CD4-positive, CD25-positive, alpha-beta regulatory T cell (primary cell): ENCODE results near the gene RANBP2. TPM values are rescaled to one million over a fixed set of nuclear protein-coding genes. Genes with fewer than 3 reads are reported as not detected.
"Not testable (repeated sequence)": the region's sequence is repeated elsewhere in the genome, so short reads cannot be mapped to it uniquely, and the experiment has no call there.

Experiments used
- ATAC-seq, 2 donors: fragments of 150-1000 bp; cut with Tn5 transposase; one replicate each; pipeline ENCODE4 v1.10.0; 2021; ENCODE audit warnings: low read depth in 2 of 2, moderate number of reproducible peaks in 2 of 2, moderate library complexity in 1 of 2
- DNase-seq, 3 donors: peaks; one replicate each; pipeline versions ENCODE4 v3.0.0 to v3.0.0-alpha.2; 2012 to 2022; ENCODE audit warnings: mixed read lengths in 1 of 3
- H3K27ac ChIP-seq: one replicate; pipeline ENCODE4 v1.7.0; 2013; ENCODE audit warnings: mild to moderate bottlenecking, low read length; ENCODE audit not compliant: insufficient read depth, poor library complexity, severe bottlenecking
- H3K27me3 ChIP-seq: one replicate; pipeline ENCODE4 v1.7.0; 2013; ENCODE audit warnings: low read length; ENCODE audit not compliant: control insufficient read depth, insufficient read depth
- H3K36me3 ChIP-seq: one replicate; pipeline ENCODE4 v1.7.0; 2013; ENCODE audit warnings: mild to moderate bottlenecking, low read length, moderate library complexity; ENCODE audit not compliant: control insufficient read depth, insufficient read depth
- H3K4me1 ChIP-seq: 2 replicates; pipeline ENCODE4 v1.7.0; 2013; ENCODE audit warnings: mild to moderate bottlenecking, low read length; ENCODE audit not compliant: insufficient read depth, control insufficient read depth, poor library complexity, severe bottlenecking
- H3K4me3 ChIP-seq: one replicate; pipeline ENCODE4 v1.7.0; 2013; ENCODE audit warnings: low read depth, mild to moderate bottlenecking, low read length, moderate library complexity
- H3K9me3 ChIP-seq, 2 experiments: 1 replicate in 1 of 2; 2 replicates in 1 of 2; pipeline ENCODE4 v1.7.0; 2013; ENCODE audit warnings: low read length in 2 of 2, mild to moderate bottlenecking in 1 of 2, moderate library complexity in 1 of 2; ENCODE audit not compliant: control insufficient read depth in 2 of 2
- H3K27ac Mint-ChIP-seq, 3 donors: one replicate each; pipeline ENCODE4 v1.8.0; 2020 to 2022; ENCODE audit warnings: mild to moderate bottlenecking in 3 of 3, mixed read lengths in 3 of 3, moderate library complexity in 2 of 3
- H3K27me3 Mint-ChIP-seq: one replicate; pipeline ENCODE4 v1.8.0; 2022; ENCODE audit warnings: mild to moderate bottlenecking, mixed read lengths
- H3K36me3 Mint-ChIP-seq: one replicate; pipeline ENCODE4 v1.8.0; 2020; ENCODE audit warnings: mixed read lengths
- H3K4me1 Mint-ChIP-seq, 4 donors: one replicate each; pipeline ENCODE4 v1.8.0; 2020 to 2022; ENCODE audit warnings: mixed read lengths in 4 of 4, mild to moderate bottlenecking in 1 of 4
- H3K4me3 Mint-ChIP-seq, 4 donors: one replicate each; pipeline ENCODE4 v1.8.0; 2020 to 2022; ENCODE audit warnings: mild to moderate bottlenecking in 4 of 4, mixed read lengths in 4 of 4, moderate library complexity in 3 of 4
- H3K9me3 Mint-ChIP-seq, 7 donors: one replicate each; pipeline ENCODE4 v1.8.0; 2020 to 2022; ENCODE audit warnings: mixed read lengths in 7 of 7, mild to moderate bottlenecking in 3 of 7, moderate library complexity in 2 of 7
- polyA plus RNA-seq, 4 donors: library from polyadenylated mRNA; unstranded; fragments of 300-500 nt; fragmentation: Illumina TruSeq; gene quantifications; one replicate each; pipeline ENCODE4 v1.2.3, GENCODE V29; 2021
- total RNA-seq: library from RNA; stranded (reverse); gene quantifications from one replicate; pipeline ENCODE4 v1.2.3, GENCODE V29; 2022

Gene RANBP2
- total and polyA plus RNA-seq, 5 donors from 2014 or later, result 10.8 to 155 (median 13.5) TPM

- H3K4me1 ChIP-seq, H3K9me3 Mint-ChIP-seq, H3K27ac ChIP-seq, H3K36me3 ChIP-seq, H3K9me3 ChIP-seq, ATAC-seq, H3K27me3 Mint-ChIP-seq, H3K27ac Mint-ChIP-seq, H3K27me3 ChIP-seq, DNase-seq, H3K4me3 ChIP-seq, H3K36me3 Mint-ChIP-seq: not testable (repeated sequence)
- Mint-ChIP-seq H3K4me3 (peak overlapping the region in 3 of 4 donors; percentile 10 to 36 (median 20)), H3K4me1 (peaks cover 20 to 67% (median 29%) of the 10 kb centered on the region in 4 donors)
Observed at GRCh38 chr2:108726048-108726447, 6.8 kb downstream of the RANBP2 start.

GRCh38 chr2:108734656-108735055, 15.4 kb downstream of the RANBP2 start:
- not testable (repeated sequence) for H3K27me3 ChIP-seq, H3K4me3 ChIP-seq, H3K4me1 ChIP-seq, H3K4me3 Mint-ChIP-seq, ATAC-seq, H3K9me3 Mint-ChIP-seq, H3K4me1 Mint-ChIP-seq, H3K27me3 Mint-ChIP-seq, H3K9me3 ChIP-seq, DNase-seq, H3K27ac ChIP-seq
- Mint-ChIP-seq H3K27ac (peak overlapping the region in 1 of 3 donors; percentile 22), H3K36me3 (peaks cover 12% of the 10 kb centered on the region)
- peaks cover 22% of the 10 kb centered on the region for H3K36me3 ChIP-seq

- peaks cover 28% of the 10 kb centered on the region for H3K36me3 ChIP-seq
- H3K4me3 Mint-ChIP-seq, H3K27me3 Mint-ChIP-seq, ATAC-seq, DNase-seq, H3K9me3 Mint-ChIP-seq, H3K27ac ChIP-seq, H3K4me1 Mint-ChIP-seq, H3K4me3 ChIP-seq, H3K27ac Mint-ChIP-seq, H3K27me3 ChIP-seq, H3K4me1 ChIP-seq, H3K9me3 ChIP-seq: not testable (repeated sequence)
- H3K36me3 Mint-ChIP-seq, result peaks cover 27% of the 10 kb centered on the region
Observed at GRCh38 chr2:108757973-108758372, 38.7 kb downstream of the RANBP2 start.

- Mint-ChIP-seq H3K4me1 (peaks cover 0 to 11% (median 9%) of the 10 kb centered on the region in 4 donors), H3K36me3 (peaks cover 32% of the 10 kb centered on the region)
- H3K4me3 Mint-ChIP-seq, H3K27me3 ChIP-seq, H3K9me3 Mint-ChIP-seq, H3K27ac ChIP-seq, ATAC-seq, H3K4me1 ChIP-seq, H3K27ac Mint-ChIP-seq, H3K4me3 ChIP-seq, DNase-seq, H3K9me3 ChIP-seq, H3K27me3 Mint-ChIP-seq: not testable (repeated sequence)
- peaks cover 39% of the 10 kb centered on the region for H3K36me3 ChIP-seq
Observed at GRCh38 chr2:108762618-108763017, 43.3 kb downstream of the RANBP2 start.

- H3K9me3 ChIP-seq, H3K4me3 ChIP-seq, H3K4me3 Mint-ChIP-seq, H3K9me3 Mint-ChIP-seq, H3K27me3 ChIP-seq, H3K4me1 ChIP-seq, DNase-seq, H3K27me3 Mint-ChIP-seq, ATAC-seq, H3K27ac ChIP-seq: not testable (repeated sequence)
- peaks cover 35% of the 10 kb centered on the region for H3K36me3 ChIP-seq
- peak overlapping the region in 1 of 3 donors; percentile 28 for H3K27ac Mint-ChIP-seq
- H3K4me1 Mint-ChIP-seq, result peaks cover 0 to 17% (median 12%) of the 10 kb centered on the region in 4 donors
- peaks cover 31% of the 10 kb centered on the region for H3K36me3 Mint-ChIP-seq
Observed at GRCh38 chr2:108766671-108767070, 47.4 kb downstream of the RANBP2 start.

- not testable (repeated sequence) for H3K4me1 ChIP-seq, H3K9me3 ChIP-seq, H3K27me3 Mint-ChIP-seq, ATAC-seq, H3K27me3 ChIP-seq, H3K27ac ChIP-seq, H3K9me3 Mint-ChIP-seq
- H3K4me1 Mint-ChIP-seq, result peaks cover 0 to 17% (median 12%) of the 10 kb centered on the region in 4 donors
- peak in 1 of 3 donors; percentile 16 for DNase-seq
- H3K4me3 Mint-ChIP-seq, result peak overlapping the region in 1 of 4 donors; percentile 43
- Histone ChIP-seq H3K36me3 (peaks cover 44% of the 10 kb centered on the region), H3K4me3 (peak overlapping the region; percentile 57)
- peak overlapping the region in 1 of 3 donors; percentile 15 for H3K27ac Mint-ChIP-seq
- H3K36me3 Mint-ChIP-seq, result peaks cover 39% of the 10 kb centered on the region
Observed at GRCh38 chr2:108767859-108768258, 48.6 kb downstream of the RANBP2 start.

- Mint-ChIP-seq H3K27me3 (no peaks in the 10 kb centered on the region), H3K4me1 (peaks cover 5 to 15% (median 10%) of the 10 kb centered on the region in 4 donors), H3K9me3 (peaks cover 0 to 1% (median 0%) of the 10 kb centered on the region in 7 donors), H3K36me3 (peaks cover 41% of the 10 kb centered on the region), H3K4me3 (no peak overlapping the region), H3K27ac (peak overlapping the region in 1 of 3 donors; percentile 29)
- Histone ChIP-seq H3K4me3 (no peak overlapping the region), H3K36me3 (peaks cover 87% of the 10 kb centered on the region), H3K27ac (no peak overlapping the region), H3K27me3 (no peaks in the 10 kb centered on the region), H3K4me1 (no peaks in the 10 kb centered on the region), H3K9me3 (no peaks in the 10 kb centered on the region)
- no peak for ATAC-seq
- no peak for DNase-seq
Observed at GRCh38 chr2:108776475-108776874, 57.2 kb downstream of the RANBP2 start.

- no peaks in the 10 kb centered on the region for H3K4me1 ChIP-seq
- H3K4me3 ChIP-seq, result no peak overlapping the region
- DNase-seq (no peak), ATAC-seq (no peak)
- Mint-ChIP-seq H3K36me3 (peaks cover 46% of the 10 kb centered on the region), H3K27ac (peak overlapping the region; percentile 46 to 82 (median 52)), H3K9me3 (no peaks in the 10 kb centered on the region), H3K27me3 (no peaks in the 10 kb centered on the region), H3K4me1 (peaks cover 5 to 15% (median 10%) of the 10 kb centered on the region in 4 donors), H3K4me3 (no peak overlapping the region)
- no peaks in the 10 kb centered on the region for H3K27me3 ChIP-seq
- H3K9me3 ChIP-seq, result no peaks in the 10 kb centered on the region
- no peak overlapping the region for H3K27ac ChIP-seq
- H3K36me3 ChIP-seq, result peaks cover 86% of the 10 kb centered on the region
Observed at GRCh38 chr2:108778857-108779256, 59.6 kb downstream of the RANBP2 start.
